OCI-LY3 (cell line): Measurements from ENCODE around the gene NR2F6.

Experiments used
- CTCF ChIP-seq: fragments of 200-600, 300-600 bp; sonication (generic); IDR thresholded peaks from 2 replicates; pipeline ENCODE4 v1.5.1; 2014; ENCODE audit warnings: antibody characterized with exemption, low read length, low read depth
- EZH2phosphoT487 ChIP-seq: fragments of 200-600 bp; shearing (Covaris generic); IDR thresholded peaks from 2 replicates; pipeline ENCODE4 v1.6.1; 2018; ENCODE audit warnings: antibody characterized with exemption, mixed run types, low read depth

- TF ChIP-seq CTCF = no peak
- no peak for TF ChIP-seq EZH2phosphoT487
Observed at GRCh38 chr19:17192751-17193150, 53.0 kb downstream of the NR2F6 start.
